HEK293 (cell line): ENCODE results near the gene ICAM4.
A peak's percentile ranks its signal among the peaks of the same experiment; 100 is the strongest.

Experiments used
- BCL6B ChIP-seq: fragments of 450-650 bp; formaldehyde crosslinking; IDR thresholded peaks from 2 replicates; pipeline ENCODE4 v1.5.1; 2017; ENCODE audit warnings: missing biosample characterization, missing genetic modification characterization
- GLI2 ChIP-seq: fragments of 450-650 bp; formaldehyde crosslinking; IDR thresholded peaks from 2 replicates; pipeline ENCODE4; 2017; ENCODE audit warnings: missing biosample characterization, missing genetic modification characterization, low read depth, borderline replicate concordance
- IKZF3 ChIP-seq: fragments of 450-650 bp; IDR thresholded peaks from 2 replicates; pipeline ENCODE4 v1.5.0; 2018; ENCODE audit warnings: missing biosample characterization, mild to moderate bottlenecking, missing genetic modification characterization, moderate library complexity
- MZF1 ChIP-seq: fragments of 450-650 bp; formaldehyde crosslinking; IDR thresholded peaks from 2 replicates; pipeline ENCODE4 v1.5.1; 2017; ENCODE audit warnings: missing biosample characterization, missing genetic modification characterization, borderline replicate concordance
- SETDB1 ChIP-seq: IDR thresholded peaks from one replicate; pipeline ENCODE4 v1.6.1; 2017; ENCODE audit warnings: mild to moderate bottlenecking, low read length, moderate library complexity, mixed read lengths; ENCODE audit not compliant: insufficient read length
- TCF7L2 ChIP-seq: IDR thresholded peaks from 2 replicates; pipeline ENCODE4 v1.6.1; 2011; ENCODE audit warnings: low read depth, mild to moderate bottlenecking, inconsistent platforms, low read length, moderate library complexity, borderline replicate concordance
- YY2 ChIP-seq: fragments of 450-650 bp; formaldehyde crosslinking; IDR thresholded peaks from 2 replicates; pipeline ENCODE4 v1.5.1; 2016; ENCODE audit warnings: missing biosample characterization, missing genetic modification characterization
- ZBTB17 ChIP-seq: fragments of 450-650 bp; formaldehyde crosslinking; IDR thresholded peaks from 2 replicates; pipeline ENCODE4 v1.5.1; 2016; ENCODE audit warnings: missing biosample characterization, missing genetic modification characterization
- ZBTB49 ChIP-seq: fragments of 450-650 bp; formaldehyde crosslinking; IDR thresholded peaks from 2 replicates; pipeline ENCODE4 v1.5.1; 2016; ENCODE audit warnings: missing biosample characterization, missing genetic modification characterization, low read depth
- ZIC2 ChIP-seq: fragments of 450-650 bp; formaldehyde crosslinking; IDR thresholded peaks from 2 replicates; pipeline ENCODE4 v1.5.1; 2016; ENCODE audit warnings: missing biosample characterization, missing genetic modification characterization
- ZNF140 ChIP-seq: fragments of 450-650 bp; formaldehyde crosslinking; IDR thresholded peaks from 2 replicates; pipeline ENCODE4 v1.5.1; 2016; ENCODE audit warnings: missing biosample characterization, missing genetic modification characterization
- ZNF146 ChIP-seq: fragments of 450-650 bp; formaldehyde crosslinking; IDR thresholded peaks from 2 replicates; pipeline ENCODE4 v1.5.1; 2016; ENCODE audit warnings: missing biosample characterization, missing genetic modification characterization
- ZNF157 ChIP-seq: fragments of 450-650 bp; formaldehyde crosslinking; IDR thresholded peaks from 2 replicates; pipeline ENCODE4 v1.5.1; 2016; ENCODE audit warnings: missing biosample characterization, missing genetic modification characterization
- ZNF174 ChIP-seq: fragments of 450-650 bp; formaldehyde crosslinking; IDR thresholded peaks from 2 replicates; pipeline ENCODE4 v1.5.0; 2017; ENCODE audit warnings: missing biosample characterization, mild to moderate bottlenecking, missing genetic modification characterization
- ZNF214 ChIP-seq: fragments of 450-650 bp; formaldehyde crosslinking; IDR thresholded peaks from 2 replicates; pipeline ENCODE4 v1.5.1; 2017; ENCODE audit warnings: missing biosample characterization, mild to moderate bottlenecking, missing genetic modification characterization, borderline replicate concordance
- ZNF248 ChIP-seq: fragments of 450-650 bp; formaldehyde crosslinking; IDR thresholded peaks from 2 replicates; pipeline ENCODE4 v1.5.1; 2017; ENCODE audit warnings: missing biosample characterization, missing genetic modification characterization
- ZNF341 ChIP-seq: fragments of 450-650 bp; formaldehyde crosslinking; IDR thresholded peaks from 2 replicates; pipeline ENCODE4; 2016; ENCODE audit warnings: low read depth, missing biosample characterization, missing genetic modification characterization
- ZNF350 ChIP-seq: fragments of 450-650 bp; formaldehyde crosslinking; IDR thresholded peaks from 2 replicates; pipeline ENCODE4 v1.5.0; 2017; ENCODE audit warnings: missing biosample characterization, mild to moderate bottlenecking, missing genetic modification characterization
- ZNF549 ChIP-seq: fragments of 450-650 bp; IDR thresholded peaks from 2 replicates; pipeline ENCODE4 v1.5.1; 2018; ENCODE audit warnings: missing biosample characterization, missing genetic modification characterization, mild to moderate bottlenecking, inconsistent platforms, moderate library complexity
- ZNF621 ChIP-seq: fragments of 450-650 bp; formaldehyde crosslinking; IDR thresholded peaks from 2 replicates; pipeline ENCODE4 v1.5.1; 2017; ENCODE audit warnings: missing biosample characterization, missing genetic modification characterization
- ZNF768 ChIP-seq: fragments of 450-650 bp; formaldehyde crosslinking; IDR thresholded peaks from 2 replicates; pipeline ENCODE4 v1.5.1; 2018; ENCODE audit warnings: missing biosample characterization, mild to moderate bottlenecking, missing genetic modification characterization
- ZNF830 ChIP-seq: fragments of 450-650 bp; IDR thresholded peaks from 2 replicates; pipeline ENCODE4 v1.5.0; 2018; ENCODE audit warnings: missing biosample characterization, missing genetic modification characterization, low read depth, mild to moderate bottlenecking, moderate library complexity
- TF ChIP-seq, protein P1 (sequence below): fragments of 450-650 bp; formaldehyde crosslinking; IDR thresholded peaks from 2 replicates; pipeline ENCODE4 v1.5.1; 2016; ENCODE audit warnings: missing biosample characterization, missing genetic modification characterization, low read depth
- TF ChIP-seq, protein P2 (sequence below): fragments of 450-650 bp; IDR thresholded peaks from 2 replicates; pipeline ENCODE4 v1.5.1; 2018; ENCODE audit warnings: missing biosample characterization, mild to moderate bottlenecking, missing genetic modification characterization
- TF ChIP-seq, protein P3 (sequence below): fragments of 450-650 bp; formaldehyde crosslinking; IDR thresholded peaks from 2 replicates; pipeline ENCODE4 v1.5.1; 2016; ENCODE audit warnings: missing biosample characterization, missing genetic modification characterization
- TF ChIP-seq, protein P4 (sequence below): fragments of 450-650 bp; IDR thresholded peaks from 2 replicates; pipeline ENCODE4 v1.5.1; 2018; ENCODE audit warnings: missing biosample characterization, missing genetic modification characterization
- TF ChIP-seq, protein P5 (sequence below): fragments of 450-650 bp; formaldehyde crosslinking; optimal IDR thresholded peaks from 2 replicates; pipeline ENCODE3; 2016; ENCODE audit warnings: missing biosample characterization, mild to moderate bottlenecking, missing genetic modification characterization

Gene ICAM4

GRCh38 chr19:10286803-10287737 lies at the start of gene ICAM4 (continued):
- TF ChIP-seq ZBTB49 (tag by site-specific recombination) (no peak), BCL6B (no peak), ZNF830 (tag by site-specific recombination) (no peak), ZNF621 (tag by site-specific recombination) (no peak), ZNF549 (tag by site-specific recombination) (no peak), IKZF3 (peak; percentile 79), ZNF140 (no peak), MZF1 (tag by site-specific recombination) (peak; percentile 15; the same call in 1 of the 2 replicates), GLI2 (tag by site-specific recombination) (no peak; the same call in 1 of the 2 replicates), ZNF768 (tag by site-specific recombination) (peak; percentile 94; the same call in 1 of the 2 replicates), YY2 (tag by site-specific recombination) (no peak), ZNF214 (tag by site-specific recombination) (no peak), ZNF174 (tag by site-specific recombination) (no peak), ZBTB17 (tag by site-specific recombination) (peak; percentile 64), ZNF146 (tag by site-specific recombination) (no peak), ZIC2 (peak; percentile 88), ZNF157 (tag by site-specific recombination) (no peak), TCF7L2 (no peak), ZNF248 (tag by site-specific recombination) (no peak), ZNF341 (tag by site-specific recombination) (peak; percentile 95), ZNF350 (no peak), SETDB1 (no peak)
- TF ChIP-seq, protein P1, sequence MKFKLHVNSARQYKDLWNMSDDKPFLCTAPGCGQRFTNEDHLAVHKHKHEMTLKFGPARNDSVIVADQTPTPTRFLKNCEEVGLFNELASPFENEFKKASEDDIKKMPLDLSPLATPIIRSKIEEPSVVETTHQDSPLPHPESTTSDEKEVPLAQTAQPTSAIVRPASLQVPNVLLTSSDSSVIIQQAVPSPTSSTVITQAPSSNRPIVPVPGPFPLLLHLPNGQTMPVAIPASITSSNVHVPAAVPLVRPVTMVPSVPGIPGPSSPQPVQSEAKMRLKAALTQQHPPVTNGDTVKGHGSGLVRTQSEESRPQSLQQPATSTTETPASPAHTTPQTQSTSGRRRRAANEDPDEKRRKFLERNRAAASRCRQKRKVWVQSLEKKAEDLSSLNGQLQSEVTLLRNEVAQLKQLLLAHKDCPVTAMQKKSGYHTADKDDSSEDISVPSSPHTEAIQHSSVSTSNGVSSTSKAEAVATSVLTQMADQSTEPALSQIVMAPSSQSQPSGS (tag by site-specific recombination), result no peak
- TF ChIP-seq, protein P2, sequence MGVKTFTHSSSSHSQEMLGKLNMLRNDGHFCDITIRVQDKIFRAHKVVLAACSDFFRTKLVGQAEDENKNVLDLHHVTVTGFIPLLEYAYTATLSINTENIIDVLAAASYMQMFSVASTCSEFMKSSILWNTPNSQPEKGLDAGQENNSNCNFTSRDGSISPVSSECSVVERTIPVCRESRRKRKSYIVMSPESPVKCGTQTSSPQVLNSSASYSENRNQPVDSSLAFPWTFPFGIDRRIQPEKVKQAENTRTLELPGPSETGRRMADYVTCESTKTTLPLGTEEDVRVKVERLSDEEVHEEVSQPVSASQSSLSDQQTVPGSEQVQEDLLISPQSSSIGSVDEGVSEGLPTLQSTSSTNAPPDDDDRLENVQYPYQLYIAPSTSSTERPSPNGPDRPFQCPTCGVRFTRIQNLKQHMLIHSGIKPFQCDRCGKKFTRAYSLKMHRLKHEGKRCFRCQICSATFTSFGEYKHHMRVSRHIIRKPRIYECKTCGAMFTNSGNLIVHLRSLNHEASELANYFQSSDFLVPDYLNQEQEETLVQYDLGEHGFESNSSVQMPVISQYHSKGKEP, result peak; percentile 89; the same call in 1 of the 2 replicates
- TF ChIP-seq, protein P3, sequence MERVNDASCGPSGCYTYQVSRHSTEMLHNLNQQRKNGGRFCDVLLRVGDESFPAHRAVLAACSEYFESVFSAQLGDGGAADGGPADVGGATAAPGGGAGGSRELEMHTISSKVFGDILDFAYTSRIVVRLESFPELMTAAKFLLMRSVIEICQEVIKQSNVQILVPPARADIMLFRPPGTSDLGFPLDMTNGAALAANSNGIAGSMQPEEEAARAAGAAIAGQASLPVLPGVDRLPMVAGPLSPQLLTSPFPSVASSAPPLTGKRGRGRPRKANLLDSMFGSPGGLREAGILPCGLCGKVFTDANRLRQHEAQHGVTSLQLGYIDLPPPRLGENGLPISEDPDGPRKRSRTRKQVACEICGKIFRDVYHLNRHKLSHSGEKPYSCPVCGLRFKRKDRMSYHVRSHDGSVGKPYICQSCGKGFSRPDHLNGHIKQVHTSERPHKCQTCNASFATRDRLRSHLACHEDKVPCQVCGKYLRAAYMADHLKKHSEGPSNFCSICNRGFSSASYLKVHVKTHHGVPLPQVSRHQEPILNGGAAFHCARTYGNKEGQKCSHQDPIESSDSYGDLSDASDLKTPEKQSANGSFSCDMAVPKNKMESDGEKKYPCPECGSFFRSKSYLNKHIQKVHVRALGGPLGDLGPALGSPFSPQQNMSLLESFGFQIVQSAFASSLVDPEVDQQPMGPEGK, result peak; percentile 59
- TF ChIP-seq, protein P4, sequence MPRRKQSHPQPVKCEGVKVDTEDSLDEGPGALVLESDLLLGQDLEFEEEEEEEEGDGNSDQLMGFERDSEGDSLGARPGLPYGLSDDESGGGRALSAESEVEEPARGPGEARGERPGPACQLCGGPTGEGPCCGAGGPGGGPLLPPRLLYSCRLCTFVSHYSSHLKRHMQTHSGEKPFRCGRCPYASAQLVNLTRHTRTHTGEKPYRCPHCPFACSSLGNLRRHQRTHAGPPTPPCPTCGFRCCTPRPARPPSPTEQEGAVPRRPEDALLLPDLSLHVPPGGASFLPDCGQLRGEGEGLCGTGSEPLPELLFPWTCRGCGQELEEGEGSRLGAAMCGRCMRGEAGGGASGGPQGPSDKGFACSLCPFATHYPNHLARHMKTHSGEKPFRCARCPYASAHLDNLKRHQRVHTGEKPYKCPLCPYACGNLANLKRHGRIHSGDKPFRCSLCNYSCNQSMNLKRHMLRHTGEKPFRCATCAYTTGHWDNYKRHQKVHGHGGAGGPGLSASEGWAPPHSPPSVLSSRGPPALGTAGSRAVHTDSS (tag by site-specific recombination), result no peak; the same call in 1 of the 2 replicates
- TF ChIP-seq, protein P5, sequence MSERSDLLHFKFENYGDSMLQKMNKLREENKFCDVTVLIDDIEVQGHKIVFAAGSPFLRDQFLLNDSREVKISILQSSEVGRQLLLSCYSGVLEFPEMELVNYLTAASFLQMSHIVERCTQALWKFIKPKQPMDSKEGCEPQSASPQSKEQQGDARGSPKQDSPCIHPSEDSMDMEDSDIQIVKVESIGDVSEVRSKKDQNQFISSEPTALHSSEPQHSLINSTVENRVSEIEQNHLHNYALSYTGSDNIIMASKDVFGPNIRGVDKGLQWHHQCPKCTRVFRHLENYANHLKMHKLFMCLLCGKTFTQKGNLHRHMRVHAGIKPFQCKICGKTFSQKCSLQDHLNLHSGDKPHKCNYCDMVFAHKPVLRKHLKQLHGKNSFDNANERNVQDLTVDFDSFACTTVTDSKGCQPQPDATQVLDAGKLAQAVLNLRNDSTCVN, result peak; percentile 65
